Neural cell (in vitro differentiated cells): ENCODE data around the gene CTDP1. TPM values are rescaled to one million over a fixed set of nuclear protein-coding genes. Genes with fewer than 3 reads are reported as not detected.

Source experiments
- H2AFZ ChIP-seq: fragments of 200-600, 300-800 bp; sonication (generic), shearing (Covaris generic); 2 replicates; pipeline ENCODE4 v1.6.0; 2014; ENCODE audit warnings: low read depth, mild to moderate bottlenecking, antibody characterized with exemption, low read length, moderate library complexity
- H3F3A ChIP-seq: fragments of 200-600 bp; shearing (Covaris generic); 2 replicates; pipeline ENCODE4 v1.6.1; 2016; ENCODE audit warnings: mild to moderate bottlenecking, moderate library complexity, mixed read lengths, antibody characterized with exemption, low read length; ENCODE audit not compliant: insufficient read depth, poor library complexity, severe bottlenecking
- H3K27ac ChIP-seq: fragments of 200-600, 300-800 bp; sonication (generic), shearing (Covaris generic); 2 replicates; pipeline ENCODE4 v1.5.1; 2014; ENCODE audit warnings: mild to moderate bottlenecking, low read length, moderate library complexity
- H3K27me3 ChIP-seq: fragments of 300-800, 200-600 bp; sonication (generic), shearing (Covaris generic); 2 replicates; pipeline ENCODE4 v1.6.0; 2014; ENCODE audit warnings: mild to moderate bottlenecking, low read depth, low read length, moderate library complexity; ENCODE audit not compliant: insufficient read depth
- H3K36me3 ChIP-seq: fragments of 300-800, 200-600 bp; sonication (generic), shearing (Covaris generic); 2 replicates; pipeline ENCODE4 v1.5.1; 2014; ENCODE audit warnings: mild to moderate bottlenecking, antibody characterized with exemption, low read length, moderate library complexity; ENCODE audit not compliant: insufficient read depth
- H3K4me2 ChIP-seq: fragments of 300-800, 200-600 bp; sonication (generic), shearing (Covaris generic); 2 replicates; pipeline ENCODE4 v1.6.0; 2014; ENCODE audit warnings: mild to moderate bottlenecking, low read length
- H3K4me3 ChIP-seq: fragments of 300-800, 200-600 bp; sonication (generic), shearing (Covaris generic); 2 replicates; pipeline ENCODE4 v1.5.1; 2014; ENCODE audit warnings: mild to moderate bottlenecking, low read length, moderate library complexity
- H3K79me2 ChIP-seq: fragments of 200-600 bp; shearing (Covaris generic); replicated peaks from 2 replicates; pipeline ENCODE4 v1.6.0; 2014; ENCODE audit warnings: mild to moderate bottlenecking, low read length, moderate library complexity; ENCODE audit not compliant: insufficient read depth
- H3K9ac ChIP-seq: fragments of 300-800, 200-600 bp; sonication (generic), shearing (Covaris generic); 2 replicates; pipeline ENCODE4 v1.6.1; 2016; ENCODE audit warnings: mild to moderate bottlenecking, low read length, mixed read lengths
- H3K9me2 ChIP-seq: fragments of 200-600 bp; shearing (Covaris generic); 2 replicates; pipeline ENCODE4 v1.6.1; 2016; ENCODE audit warnings: mild to moderate bottlenecking, low read length, mixed read lengths; ENCODE audit not compliant: insufficient read depth
- H3K9me3 ChIP-seq: fragments of 200-600, 300-800 bp; sonication (generic), shearing (Covaris generic); 2 replicates; pipeline ENCODE4 v1.6.1; 2016; ENCODE audit warnings: mild to moderate bottlenecking, mixed run types, low read length, moderate library complexity, mixed read lengths
- H4K20me1 ChIP-seq: fragments of 200-600 bp; shearing (Covaris generic); 2 replicates; pipeline ENCODE4 v1.6.1; 2016; ENCODE audit warnings: mild to moderate bottlenecking, mixed run types; ENCODE audit not compliant: insufficient read depth
- CTCF ChIP-seq: fragments of 450-650 bp; IDR thresholded peaks from 2 replicates; pipeline ENCODE4 v1.5.1; 2014; ENCODE audit warnings: antibody characterized with exemption, mild to moderate bottlenecking, moderate library complexity; ENCODE audit not compliant: poor library complexity, severe bottlenecking
- EP300 ChIP-seq: fragments of 450-650 bp; conservative IDR thresholded peaks from 2 replicates; pipeline ENCODE4 v1.6.1; 2014; ENCODE audit warnings: antibody characterized with exemption, mild to moderate bottlenecking, moderate library complexity; ENCODE audit not compliant: poor library complexity, severe bottlenecking
- EZH2 ChIP-seq: fragments of 200-600, 300-800 bp; shearing (Covaris generic), sonication (generic); IDR thresholded peaks from 2 replicates; pipeline ENCODE4 v1.6.1; 2014; ENCODE audit warnings: antibody characterized with exemption, low read length, borderline replicate concordance, mild to moderate bottlenecking; ENCODE audit not compliant: insufficient read depth, poor library complexity, severe bottlenecking
- MXI1 ChIP-seq: fragments of 450-650 bp; conservative IDR thresholded peaks from 2 replicates; pipeline ENCODE4 v1.6.1; 2014; ENCODE audit warnings: antibody characterized with exemption, mild to moderate bottlenecking; ENCODE audit not compliant: poor library complexity, severe bottlenecking
- POLR2AphosphoS5 ChIP-seq: IDR thresholded peaks from 2 replicates; pipeline ENCODE4 v1.6.1; 2012
- RAD21 ChIP-seq: fragments of 450-650 bp; conservative IDR thresholded peaks from 2 replicates; pipeline ENCODE4 v1.6.1; 2014; ENCODE audit warnings: antibody characterized with exemption, mild to moderate bottlenecking, moderate library complexity
- SMC3 ChIP-seq: fragments of 450-650 bp; conservative IDR thresholded peaks from 2 replicates; pipeline ENCODE4 v1.6.1; 2014; ENCODE audit warnings: antibody characterized with exemption, mild to moderate bottlenecking, moderate library complexity; ENCODE audit not compliant: poor library complexity
- TAF1 ChIP-seq: IDR thresholded peaks from 2 replicates; pipeline ENCODE4 v1.6.1; 2012; ENCODE audit warnings: low read depth
- polyA plus RNA-seq: library from polyadenylated mRNA; depleted of rRNA; stranded (reverse); fragments of >200 nt; gene quantifications from 2 replicates; pipeline ENCODE4 v1.2.3, GENCODE V29; 2014
- TF ChIP-seq, protein P1 (sequence below): IDR thresholded peaks from 2 replicates; pipeline ENCODE4 v1.6.1; 2012; ENCODE audit warnings: borderline replicate concordance

Gene CTDP1
- polyA plus RNA-seq, 1 donor from 2014 or later: 22.3 TPM

DNA sequence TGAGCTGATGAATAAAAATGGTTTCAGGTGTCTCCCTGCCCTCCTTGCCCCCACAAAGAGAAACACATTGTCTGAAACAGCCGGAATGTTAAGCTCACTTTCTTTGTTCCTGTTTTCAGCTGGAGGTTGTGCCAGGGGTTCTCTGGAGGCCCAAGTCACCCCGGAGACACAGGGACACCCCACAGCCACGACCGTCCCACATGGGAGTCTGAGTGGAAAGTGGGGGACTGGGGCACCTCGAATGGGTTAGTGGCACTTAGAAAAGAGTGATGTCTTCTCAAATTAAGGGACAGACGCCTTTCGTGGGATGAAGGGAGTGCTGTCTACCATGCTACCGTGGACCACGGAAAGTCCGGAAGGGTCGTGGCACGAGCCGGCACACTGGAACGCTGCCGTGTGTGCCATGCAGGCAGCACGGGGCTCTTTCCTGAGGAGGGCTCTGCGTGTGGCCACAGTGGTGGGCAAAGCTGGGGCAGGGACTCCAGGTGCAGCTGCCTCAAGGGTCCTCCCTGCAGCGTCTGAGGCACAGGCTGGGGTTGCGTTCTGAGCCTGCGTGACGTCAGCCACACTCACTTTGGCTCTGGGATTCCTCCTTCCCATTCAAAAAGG is 39.4 kb upstream of the CTDP1 start:
- H3K36me3 ChIP-seq: no peaks in the 10 kb centered on the region
- no peak overlapping the region for H3K4me2 ChIP-seq
- no peaks in the 10 kb centered on the region for H3K9me3 ChIP-seq
- H3K79me2 ChIP-seq: no peaks in the 10 kb centered on the region
- H4K20me1 ChIP-seq: no peaks in the 10 kb centered on the region
- no peak overlapping the region for H3K27ac ChIP-seq
- H3K27me3 ChIP-seq: no peaks in the 10 kb centered on the region
- no peaks in the 10 kb centered on the region for H3F3A ChIP-seq
- H3K9ac ChIP-seq: no peak overlapping the region
- H3K4me3 ChIP-seq: no peak overlapping the region
- H3K9me2 ChIP-seq: no peaks in the 10 kb centered on the region
- H2AFZ ChIP-seq: no peak overlapping the region
- TF ChIP-seq TAF1 (no peak), EZH2 (no peak), RAD21 (no peak), CTCF (no peak), MXI1 (no peak), POLR2AphosphoS5 (no peak), EP300 (no peak), SMC3 (no peak)
- TF ChIP-seq, protein P1, sequence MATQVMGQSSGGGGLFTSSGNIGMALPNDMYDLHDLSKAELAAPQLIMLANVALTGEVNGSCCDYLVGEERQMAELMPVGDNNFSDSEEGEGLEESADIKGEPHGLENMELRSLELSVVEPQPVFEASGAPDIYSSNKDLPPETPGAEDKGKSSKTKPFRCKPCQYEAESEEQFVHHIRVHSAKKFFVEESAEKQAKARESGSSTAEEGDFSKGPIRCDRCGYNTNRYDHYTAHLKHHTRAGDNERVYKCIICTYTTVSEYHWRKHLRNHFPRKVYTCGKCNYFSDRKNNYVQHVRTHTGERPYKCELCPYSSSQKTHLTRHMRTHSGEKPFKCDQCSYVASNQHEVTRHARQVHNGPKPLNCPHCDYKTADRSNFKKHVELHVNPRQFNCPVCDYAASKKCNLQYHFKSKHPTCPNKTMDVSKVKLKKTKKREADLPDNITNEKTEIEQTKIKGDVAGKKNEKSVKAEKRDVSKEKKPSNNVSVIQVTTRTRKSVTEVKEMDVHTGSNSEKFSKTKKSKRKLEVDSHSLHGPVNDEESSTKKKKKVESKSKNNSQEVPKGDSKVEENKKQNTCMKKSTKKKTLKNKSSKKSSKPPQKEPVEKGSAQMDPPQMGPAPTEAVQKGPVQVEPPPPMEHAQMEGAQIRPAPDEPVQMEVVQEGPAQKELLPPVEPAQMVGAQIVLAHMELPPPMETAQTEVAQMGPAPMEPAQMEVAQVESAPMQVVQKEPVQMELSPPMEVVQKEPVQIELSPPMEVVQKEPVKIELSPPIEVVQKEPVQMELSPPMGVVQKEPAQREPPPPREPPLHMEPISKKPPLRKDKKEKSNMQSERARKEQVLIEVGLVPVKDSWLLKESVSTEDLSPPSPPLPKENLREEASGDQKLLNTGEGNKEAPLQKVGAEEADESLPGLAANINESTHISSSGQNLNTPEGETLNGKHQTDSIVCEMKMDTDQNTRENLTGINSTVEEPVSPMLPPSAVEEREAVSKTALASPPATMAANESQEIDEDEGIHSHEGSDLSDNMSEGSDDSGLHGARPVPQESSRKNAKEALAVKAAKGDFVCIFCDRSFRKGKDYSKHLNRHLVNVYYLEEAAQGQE: no peak

DNA sequence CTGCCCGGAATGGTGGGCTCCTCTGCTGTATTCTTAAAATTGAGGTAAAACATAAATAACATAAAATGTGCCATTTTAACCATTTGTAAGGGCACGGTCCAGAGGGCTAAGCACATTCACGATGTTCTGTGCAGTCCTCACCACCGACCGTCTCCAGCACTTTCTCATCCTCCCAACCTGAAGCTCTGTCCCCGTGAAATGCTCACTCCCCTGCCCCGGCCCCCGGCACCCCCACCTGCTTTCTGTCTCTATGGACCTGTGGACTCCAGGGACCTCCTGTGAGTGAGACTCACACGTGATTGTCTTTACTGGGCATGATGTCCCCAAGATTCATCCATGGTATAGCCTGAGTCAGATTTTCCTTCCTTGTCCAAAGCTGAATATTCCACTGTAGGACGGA is 38.7 kb upstream of the CTDP1 start:
- no peaks in the 10 kb centered on the region for H3K36me3 ChIP-seq
- TF ChIP-seq SMC3 (no peak), CTCF (no peak), EP300 (no peak), RAD21 (no peak), MXI1 (no peak), EZH2 (no peak), POLR2AphosphoS5 (no peak), TAF1 (no peak)
- TF ChIP-seq, protein P1: no peak
- no peak overlapping the region for H3K4me2 ChIP-seq
- no peak overlapping the region for H3K4me3 ChIP-seq
- H3F3A ChIP-seq: no peaks in the 10 kb centered on the region
- H2AFZ ChIP-seq: no peak overlapping the region
- H3K9ac ChIP-seq: no peak overlapping the region
- no peak overlapping the region for H3K27ac ChIP-seq
- H3K9me2 ChIP-seq: no peaks in the 10 kb centered on the region
- no peaks in the 10 kb centered on the region for H4K20me1 ChIP-seq
- no peaks in the 10 kb centered on the region for H3K79me2 ChIP-seq
- no peaks in the 10 kb centered on the region for H3K27me3 ChIP-seq
- H3K9me3 ChIP-seq: no peaks in the 10 kb centered on the region
